GM19328 (cell line): ENCODE results near the gene FAM241B.

ENCODE experiments used
- ATAC-seq: cut with Tn5 transposase; IDR thresholded peaks from one replicate; pipeline ENCODE4 v1.9.1; 2021; ENCODE audit warnings: mild to moderate bottlenecking, moderate library complexity; ENCODE audit not compliant: unreplicated experiment

The FAM241B gene

DNA sequence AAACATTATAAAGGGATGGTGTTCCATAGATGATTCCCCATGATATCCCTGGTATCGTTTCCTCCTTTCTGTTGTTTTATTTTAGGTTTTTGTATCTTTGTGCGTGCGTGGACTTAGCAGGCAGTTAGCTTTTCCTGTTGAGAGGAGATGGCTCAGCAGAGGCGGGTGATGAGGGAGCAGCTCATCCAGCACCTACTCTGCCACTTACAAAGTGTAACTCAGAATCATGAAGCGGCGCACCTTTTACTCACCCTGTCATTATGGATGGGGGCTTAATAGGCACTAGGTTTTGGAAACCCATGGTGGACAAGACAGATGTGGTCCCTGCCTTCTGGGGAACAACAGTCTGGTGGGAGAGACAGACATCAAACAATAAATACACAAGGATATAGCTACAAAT is 17.1 kb downstream of the FAM241B start:
- no peak for ATAC-seq

DNA sequence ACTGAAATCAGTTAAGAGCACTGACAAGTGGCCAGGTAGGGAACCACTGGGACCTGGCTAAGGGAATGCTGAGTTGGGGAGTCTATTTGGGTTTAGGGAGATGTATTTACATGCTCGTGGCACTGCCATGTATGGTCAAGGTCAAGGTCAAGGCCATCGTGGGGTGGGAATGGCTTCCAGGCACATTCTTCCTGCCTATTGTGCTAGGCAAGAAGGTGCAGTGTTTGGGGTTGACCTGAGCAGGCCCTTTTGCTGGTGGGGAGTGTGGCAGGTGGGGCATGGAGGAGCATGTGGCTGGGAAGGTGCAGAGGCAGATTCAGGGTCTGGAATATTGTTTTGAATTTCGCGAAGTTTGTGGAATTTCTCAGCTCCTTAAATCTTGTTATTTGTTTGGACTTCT is 17.8 kb downstream of the FAM241B start:
- ATAC-seq: no peak

DNA sequence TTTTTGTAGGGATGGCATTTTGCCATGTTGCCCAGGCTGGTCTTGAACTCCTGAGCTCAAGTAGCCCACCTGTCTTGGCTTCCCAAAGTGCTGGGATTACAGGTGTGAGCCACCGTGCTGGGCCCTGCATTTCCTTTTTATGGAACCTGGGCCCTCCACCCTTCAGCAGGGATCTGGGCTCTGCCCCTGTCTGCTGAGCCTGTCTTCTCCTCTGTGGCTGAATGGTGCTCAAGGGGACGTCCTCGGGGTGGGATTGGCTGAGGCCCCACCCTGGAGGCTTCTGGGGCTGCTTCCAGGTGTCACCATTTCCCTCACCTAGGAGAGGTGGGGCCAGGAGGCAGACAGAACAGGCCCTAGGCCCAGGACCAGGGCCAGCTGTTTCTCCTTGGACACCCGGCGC is 18.4 kb downstream of the FAM241B start:
- no peak for ATAC-seq

DNA sequence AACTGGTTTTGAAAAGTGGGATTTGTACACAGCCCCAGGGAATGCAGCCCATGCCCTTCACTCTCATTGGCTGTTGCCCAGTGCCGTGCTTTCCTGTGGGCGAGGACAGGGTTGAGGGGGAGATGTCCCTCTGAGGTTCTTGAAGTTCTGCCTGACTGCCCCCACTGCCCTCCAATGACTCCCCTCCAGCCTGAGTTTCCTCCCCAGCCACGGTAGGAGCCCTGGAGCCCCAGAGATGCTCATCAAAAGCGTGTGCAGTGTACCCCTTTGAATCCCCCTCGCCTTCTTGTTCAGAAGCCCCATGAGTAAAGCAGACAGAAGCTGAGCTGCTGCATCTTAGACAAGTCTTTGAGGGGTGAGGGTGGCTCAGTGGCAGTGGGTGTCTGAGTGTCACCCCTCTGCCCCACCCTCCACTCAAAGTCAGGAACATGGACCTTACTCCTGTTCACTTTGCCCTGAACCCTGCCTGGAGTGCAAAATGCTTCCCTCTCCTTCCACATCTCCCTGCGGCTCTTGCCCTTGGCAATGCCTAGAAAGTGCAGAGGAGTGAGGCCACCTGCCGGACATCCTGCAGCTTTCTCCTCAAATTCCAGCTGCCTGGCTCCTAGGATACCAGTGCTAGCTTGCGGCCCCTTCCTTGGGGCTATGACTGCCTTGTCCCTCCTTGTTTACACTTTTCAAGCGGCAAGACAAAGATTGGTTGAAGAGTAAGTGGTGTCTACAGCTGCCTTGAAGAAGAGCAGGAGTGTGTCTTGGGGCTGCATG is 19.9 kb downstream of the FAM241B start:
- ATAC-seq: no peak

DNA sequence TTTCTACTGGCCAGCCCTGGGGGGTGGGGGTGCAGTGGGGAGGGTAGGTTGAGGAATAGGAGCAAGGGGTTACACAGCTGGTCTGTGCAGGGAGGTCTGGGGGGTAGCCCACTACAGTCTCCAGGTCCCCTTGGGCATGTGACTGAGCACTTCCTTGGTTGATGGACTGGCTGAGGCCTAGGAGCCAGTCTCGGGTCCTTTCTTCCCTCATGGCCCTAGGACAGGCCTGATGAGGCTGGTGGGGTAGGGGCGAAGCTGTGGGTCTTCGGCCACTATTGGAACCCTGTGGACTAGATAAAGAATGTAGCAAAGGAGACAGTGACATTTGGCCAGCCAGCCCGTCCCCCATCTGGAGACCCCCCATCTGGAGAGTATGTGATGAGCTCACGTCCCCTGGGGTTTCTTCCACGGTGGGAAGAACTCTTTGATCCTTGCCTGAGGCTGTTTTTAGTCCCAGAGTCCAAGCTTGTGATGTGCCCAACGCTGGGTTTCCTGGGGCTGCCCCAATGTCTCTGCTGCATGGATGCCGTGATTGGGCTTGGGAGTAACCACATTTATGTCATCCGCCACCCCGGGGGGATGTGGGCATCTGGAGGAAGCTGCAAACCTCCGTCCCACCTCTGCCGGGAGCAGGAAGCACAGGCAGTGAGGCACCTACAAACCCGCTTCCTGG is 20.7 kb downstream of the FAM241B start:
- no peak for ATAC-seq

DNA sequence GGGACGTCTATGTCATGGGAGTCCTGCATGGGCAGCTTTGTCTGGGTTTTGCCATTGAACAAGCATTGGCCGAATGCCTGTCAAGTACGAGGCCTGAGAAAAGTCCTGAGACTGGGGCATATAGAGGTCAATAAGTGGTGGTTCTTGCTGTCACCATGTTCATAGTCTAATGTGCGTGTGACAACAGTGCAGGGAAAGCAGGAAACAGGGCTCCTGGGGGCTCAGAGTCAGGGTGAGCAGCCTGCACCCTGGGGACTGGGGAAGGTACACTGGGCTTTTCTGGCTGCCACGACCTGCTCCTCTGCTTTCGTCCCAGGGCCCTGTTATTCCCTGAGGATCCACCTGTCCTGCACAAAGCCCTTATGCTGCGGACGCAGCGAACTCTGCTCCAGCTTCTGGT is 21.3 kb downstream of the FAM241B start:
- no peak for ATAC-seq

DNA sequence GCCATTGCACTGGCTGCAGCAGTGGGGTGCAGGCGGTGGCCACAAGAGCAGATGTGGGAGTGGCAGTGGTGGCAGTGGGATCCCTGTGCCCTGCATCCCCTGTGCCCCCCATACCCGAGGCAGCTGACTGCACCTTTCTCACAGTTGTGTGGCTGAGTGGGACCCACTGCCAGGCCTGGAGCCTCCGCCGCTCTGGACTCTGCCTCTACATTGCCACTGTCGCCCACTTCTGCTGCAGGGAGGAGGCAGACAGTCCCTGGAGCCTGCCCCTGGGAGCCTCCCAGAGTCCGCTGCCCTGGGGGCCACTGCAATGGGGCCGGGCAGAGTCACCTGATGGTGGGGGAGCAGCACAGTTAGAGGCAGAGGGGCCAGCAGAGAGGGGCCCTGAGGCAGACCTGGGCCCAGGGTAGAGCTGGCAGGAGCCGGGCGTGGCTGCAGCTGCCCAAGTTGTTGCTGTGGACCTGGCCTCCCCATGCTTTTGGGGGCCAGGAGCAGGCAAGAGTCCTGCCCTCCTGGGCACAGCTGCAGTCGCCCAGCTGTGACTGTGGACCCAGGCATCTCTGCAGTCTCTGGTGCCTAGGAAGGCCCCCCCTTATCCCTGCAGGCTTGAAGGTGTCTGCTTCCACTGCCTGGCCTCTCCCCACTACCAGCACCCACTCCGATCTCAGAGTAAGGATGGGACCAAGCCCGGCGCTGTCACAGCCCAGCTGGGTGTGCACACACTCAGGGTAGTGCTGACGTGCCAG is 22.2 kb downstream of the FAM241B start:
- no peak for ATAC-seq

- no peak for ATAC-seq
Observed at GRCh38 chr10:69652857-69653199, 22.8 kb downstream of the FAM241B start.

- ATAC-seq: no peak
Observed at GRCh38 chr10:69653561-69653960, 23.5 kb downstream of the FAM241B start.

DNA sequence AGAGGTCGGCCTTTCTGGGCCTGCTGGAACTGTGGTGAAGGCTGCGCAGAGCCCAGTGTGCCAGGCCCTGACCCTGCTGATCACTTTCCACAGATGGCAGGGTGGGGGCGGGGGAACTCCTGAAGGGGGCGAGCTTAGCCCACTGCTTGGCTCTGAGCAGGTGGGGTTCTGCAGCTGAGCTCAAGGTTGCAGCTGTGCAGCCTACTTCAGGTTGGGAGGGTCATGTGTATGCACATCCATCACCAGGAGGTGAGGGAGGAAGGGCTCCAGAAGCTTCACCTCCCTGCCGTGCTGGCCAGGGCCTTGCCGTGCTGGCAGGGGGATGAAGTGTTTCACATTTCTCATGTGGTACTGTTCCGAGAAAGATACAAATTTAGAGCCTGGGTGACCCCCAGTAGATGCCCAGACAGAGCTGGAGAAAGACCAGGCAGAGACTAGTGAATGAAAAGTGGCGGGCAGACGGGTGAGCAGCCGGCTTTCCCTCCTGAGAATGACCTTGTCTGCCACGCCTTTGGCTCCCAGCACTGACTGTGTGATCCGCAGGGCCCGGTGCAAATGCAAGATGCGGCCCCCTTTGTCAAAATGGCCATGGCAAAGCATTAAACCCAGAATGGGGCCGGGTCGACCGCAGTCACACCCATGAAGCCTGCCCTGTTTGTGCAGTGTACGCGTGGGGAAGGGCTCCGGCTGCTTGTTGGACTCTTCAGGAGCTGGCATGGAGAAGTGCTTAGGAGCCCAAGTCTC is 25.2 kb downstream of the FAM241B start:
- no peak for ATAC-seq

GRCh38 chr10:69655868-69656555 is 26.0 kb downstream of the FAM241B start:
- ATAC-seq: no peak

GRCh38 chr10:69656742-69657269 is 26.8 kb downstream of the FAM241B start:
- ATAC-seq: no peak

DNA sequence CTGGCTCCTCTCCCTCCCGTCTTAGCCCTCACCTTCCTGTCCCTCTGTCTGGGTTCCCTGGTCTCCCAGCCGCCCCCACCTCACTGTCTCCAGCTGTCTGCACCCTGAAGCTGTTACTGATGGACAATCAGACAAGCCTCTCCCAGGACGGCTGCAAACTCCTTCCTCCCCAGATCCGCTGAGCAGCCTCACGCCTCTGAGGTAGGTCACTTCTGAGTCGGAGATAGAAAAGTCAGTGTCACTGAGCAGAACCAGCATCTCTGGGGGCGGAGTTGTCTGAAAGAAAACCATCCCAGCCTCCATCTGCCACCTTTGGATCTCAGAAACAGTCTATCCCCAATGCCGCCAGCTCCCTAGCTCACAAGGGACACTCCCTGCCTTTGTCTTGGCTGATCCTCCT is 27.4 kb downstream of the FAM241B start:
- no peak for ATAC-seq

- ATAC-seq: no peak
Observed at GRCh38 chr10:69657866-69658265, 27.8 kb downstream of the FAM241B start.

- ATAC-seq: no peak
Observed at GRCh38 chr10:69659241-69660038, 29.4 kb downstream of the FAM241B start.

DNA sequence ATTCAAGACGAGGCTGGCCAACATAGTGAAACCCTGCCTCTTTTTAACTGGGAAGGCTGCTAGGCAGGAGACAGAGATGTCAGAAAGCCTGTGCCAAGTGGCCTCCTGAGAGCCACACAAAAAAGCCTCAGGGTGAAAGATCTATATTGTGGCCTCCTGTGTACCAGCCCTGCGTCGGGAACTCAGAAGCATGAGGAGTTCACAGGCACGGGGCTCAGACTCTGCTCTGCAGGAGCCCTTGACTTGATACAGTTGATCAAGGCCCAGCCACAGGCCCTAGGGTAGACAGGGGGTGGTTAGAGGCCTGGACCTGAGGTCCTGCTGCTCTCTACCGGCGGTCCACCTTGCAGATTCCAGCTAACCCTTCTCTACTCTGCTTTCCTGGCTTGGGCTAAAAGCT is 30.2 kb downstream of the FAM241B start:
- no peak for ATAC-seq

GRCh38 chr10:69661414-69662172 is 31.5 kb downstream of the FAM241B start:
- ATAC-seq: no peak

- ATAC-seq: no peak
Observed at GRCh38 chr10:69662173-69662877, 32.3 kb downstream of the FAM241B start.
